KMS-11 (cell line): ENCODE data around the gene GRID1.
A peak's percentile ranks its signal among the peaks of the same experiment; 100 is the strongest.
"Not testable (repeated sequence)": the region's sequence is repeated elsewhere in the genome, so short reads cannot be mapped to it uniquely, and the experiment has no call there.

Experiments
- H2AFZ ChIP-seq: fragments of 200-600 bp; sonication (generic); 2 replicates; pipeline ENCODE4 v1.6.1; 2016; ENCODE audit warnings: antibody characterized with exemption, mixed run types, low read depth
- H3K27ac ChIP-seq: fragments of 200-600 bp; sonication (generic); 2 replicates; pipeline ENCODE4 v1.6.1; 2016; ENCODE audit warnings: mild to moderate bottlenecking, mixed run types
- H3K27me3 ChIP-seq: fragments of 200-600 bp; sonication (generic); 2 replicates; pipeline ENCODE4 v1.6.1; 2017; ENCODE audit warnings: mild to moderate bottlenecking, low read depth, mixed run types, moderate library complexity; ENCODE audit not compliant: insufficient read depth
- H3K36me3 ChIP-seq: fragments of 200-600 bp; sonication (generic); 2 replicates; pipeline ENCODE4 v1.6.1; 2017; ENCODE audit warnings: mild to moderate bottlenecking, mixed run types; ENCODE audit not compliant: insufficient read depth
- H3K4me1 ChIP-seq: fragments of 200-600 bp; sonication (generic); 2 replicates; pipeline ENCODE4 v1.6.1; 2016; ENCODE audit warnings: mild to moderate bottlenecking, low read depth, mixed run types; ENCODE audit not compliant: poor library complexity, severe bottlenecking
- H3K4me2 ChIP-seq: fragments of 200-600 bp; sonication (generic); 2 replicates; pipeline ENCODE4 v1.7.0; 2016; ENCODE audit warnings: mild to moderate bottlenecking, mixed run types
- H3K4me3 ChIP-seq: fragments of 200-600 bp; sonication (generic); IDR thresholded peaks from 2 replicates; pipeline ENCODE4 v1.6.1; 2017; ENCODE audit warnings: low read depth, low read length, mixed read lengths; ENCODE audit not compliant: insufficient read depth
- H3K79me2 ChIP-seq: fragments of 200-600 bp; sonication (generic); 2 replicates; pipeline ENCODE4 v1.6.1; 2016; ENCODE audit warnings: low read depth, mixed run types; ENCODE audit not compliant: insufficient read depth
- H3K9ac ChIP-seq: fragments of 200-600 bp; sonication (generic); 2 replicates; pipeline ENCODE4 v1.6.1; 2016; ENCODE audit warnings: mild to moderate bottlenecking, mixed run types
- H4K20me1 ChIP-seq: fragments of 200-600 bp; sonication (generic); 2 replicates; pipeline ENCODE4 v1.6.1; 2016; ENCODE audit warnings: mild to moderate bottlenecking, mixed run types; ENCODE audit not compliant: insufficient read depth
- CTCF ChIP-seq: fragments of 200-600 bp; sonication (generic); conservative IDR thresholded peaks from 2 replicates; pipeline ENCODE4 v1.6.1; 2017; ENCODE audit warnings: low read depth, mild to moderate bottlenecking, antibody characterized with exemption, low read length, moderate library complexity, mixed read lengths

The GRID1 gene

GRCh38 chr10:86100581-86101061, 266.0 kb downstream of the GRID1 start:
- Histone ChIP-seq H3K36me3 (no peaks in the 10 kb centered on the region), H3K9ac (no peak overlapping the region), H2AFZ (no peak overlapping the region), H3K4me2 (no peak overlapping the region), H3K27me3 (no peaks in the 10 kb centered on the region), H3K79me2 (no peaks in the 10 kb centered on the region), H3K27ac (no peak overlapping the region), H3K4me3 (no peak overlapping the region), H3K4me1 (no peaks in the 10 kb centered on the region), H4K20me1 (no peaks in the 10 kb centered on the region)
- peak; percentile 65 for TF ChIP-seq CTCF

- no peak overlapping the region for H3K9ac ChIP-seq
- H4K20me1 ChIP-seq, result no peaks in the 10 kb centered on the region
- no peaks in the 10 kb centered on the region for H3K79me2 ChIP-seq
- no peak overlapping the region for H2AFZ ChIP-seq
- H3K4me1 ChIP-seq, result no peaks in the 10 kb centered on the region
- H3K4me2 ChIP-seq, result no peak overlapping the region
- no peak for TF ChIP-seq CTCF
- H3K36me3 ChIP-seq, result no peaks in the 10 kb centered on the region
- no peaks in the 10 kb centered on the region for H3K27me3 ChIP-seq
- H3K4me3 ChIP-seq, result no peak overlapping the region
- H3K27ac ChIP-seq, result no peak overlapping the region
These were observed 266.9 kb downstream of the GRID1 start for GRCh38 chr10:86099542-86100334.

DNA sequence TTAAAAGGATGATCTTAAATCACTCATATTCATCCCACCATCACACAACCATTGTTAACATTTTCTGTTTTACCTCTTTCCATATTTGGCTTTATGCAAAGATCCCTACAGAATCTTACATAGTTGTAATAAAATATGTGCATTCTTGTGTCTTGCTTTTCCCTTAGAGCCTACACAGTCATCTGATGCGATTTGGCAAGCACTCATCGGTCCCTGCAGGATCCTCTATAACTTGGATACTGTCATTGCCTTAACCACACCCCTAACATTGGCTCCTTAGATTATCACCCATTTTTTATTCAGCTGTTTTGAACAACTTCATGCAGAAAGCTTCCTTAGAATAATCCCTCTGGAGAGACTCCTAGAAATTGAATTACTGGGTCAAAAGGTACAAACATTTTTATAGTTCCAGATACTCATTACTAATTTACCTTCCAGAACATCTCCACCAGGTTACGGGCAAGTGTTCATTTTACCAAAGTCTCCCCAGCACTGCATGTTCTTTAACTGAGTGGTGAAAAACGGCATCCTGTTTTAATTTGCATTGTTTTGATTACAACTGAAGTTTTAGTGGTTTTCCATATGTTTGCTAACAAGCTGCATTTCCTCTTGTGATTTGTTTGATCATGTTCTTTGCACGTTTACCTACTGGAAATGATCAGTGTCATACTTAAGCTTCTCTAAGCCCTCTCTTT, 268.3 kb downstream of the GRID1 start:
- no peak for TF ChIP-seq CTCF
- Histone ChIP-seq H3K4me1 (no peaks in the 10 kb centered on the region), H3K4me2 (no peak overlapping the region)

DNA sequence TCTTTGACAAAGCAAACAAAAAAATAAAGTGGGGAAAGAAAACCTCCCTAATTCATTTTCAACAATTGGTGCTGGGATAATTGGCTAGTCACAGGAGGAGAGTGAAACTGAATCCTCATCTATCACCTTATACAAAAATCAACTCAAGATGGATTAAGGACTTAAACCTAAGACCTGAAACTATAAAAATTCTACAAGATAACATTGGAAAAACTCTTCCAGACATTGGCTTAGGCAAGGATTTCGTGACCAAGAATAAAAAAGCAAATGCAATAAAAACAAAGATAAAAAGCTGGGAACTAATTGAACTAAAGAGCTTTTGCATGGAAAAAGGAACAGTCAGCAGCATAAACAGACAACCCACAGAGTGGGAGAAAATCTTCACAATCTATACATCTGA, 271.5 kb downstream of the GRID1 start:
- H4K20me1 ChIP-seq, H3K9ac ChIP-seq, H3K4me3 ChIP-seq, H3K4me1 ChIP-seq, H3K4me2 ChIP-seq, H2AFZ ChIP-seq, H3K79me2 ChIP-seq, H3K27me3 ChIP-seq, H3K27ac ChIP-seq, H3K36me3 ChIP-seq: not testable (repeated sequence)

More for the DNA sequence above, 268.3 kb downstream of the GRID1 start:
- Histone ChIP-seq H2AFZ (no peak overlapping the region), H3K27ac (no peak overlapping the region), H3K9ac (no peak overlapping the region), H3K36me3 (no peaks in the 10 kb centered on the region), H4K20me1 (no peaks in the 10 kb centered on the region), H3K4me3 (no peak overlapping the region), H3K27me3 (no peaks in the 10 kb centered on the region), H3K79me2 (no peaks in the 10 kb centered on the region)

DNA sequence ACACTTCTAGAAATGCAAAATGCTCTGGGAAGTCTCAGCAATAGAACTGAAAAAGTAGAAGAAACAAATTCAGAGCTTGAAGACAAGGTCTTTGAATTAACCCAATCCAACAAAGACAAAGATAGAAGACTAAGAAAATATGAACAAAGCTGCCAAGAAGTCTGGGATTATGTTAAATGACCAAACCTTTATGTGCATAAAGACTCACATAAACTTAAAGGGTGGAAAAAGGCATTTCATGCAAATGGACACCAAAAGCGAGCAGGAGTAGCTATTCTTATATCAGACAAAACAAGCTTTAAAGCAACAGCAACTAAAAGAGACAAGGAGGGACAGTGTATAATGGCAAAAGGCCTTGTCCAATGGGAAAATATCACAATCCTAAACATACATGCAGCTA, 274.3 kb downstream of the GRID1 start:
- not testable (repeated sequence) for H3K27me3 ChIP-seq, H2AFZ ChIP-seq, H3K27ac ChIP-seq, H3K9ac ChIP-seq, H3K79me2 ChIP-seq, H3K4me3 ChIP-seq, H3K4me1 ChIP-seq, H3K36me3 ChIP-seq, H3K4me2 ChIP-seq, H4K20me1 ChIP-seq
